Neuronal stem cell (in vitro differentiated cells): ENCODE results near the gene NR5A1.

Experiments used
- DNase-seq: peaks from one replicate; pipeline ENCODE4 v3.0.0-alpha.2; 2013; ENCODE audit warnings: low spot score
- H2AFZ ChIP-seq: one replicate; pipeline ENCODE4 v1.6.1; 2013; ENCODE audit warnings: mild to moderate bottlenecking, low read length, inconsistent platforms
- H2AK5ac ChIP-seq: 2 replicates; pipeline ENCODE4 v1.6.1; 2013; ENCODE audit warnings: low read depth, mild to moderate bottlenecking, inconsistent platforms, low read length, moderate library complexity, mixed read lengths
- H2BK120ac ChIP-seq: 2 replicates; pipeline ENCODE4 v1.6.1; 2013; ENCODE audit warnings: low read depth, mild to moderate bottlenecking, inconsistent platforms, low read length, moderate library complexity, mixed read lengths
- H2BK12ac ChIP-seq: one replicate; pipeline ENCODE4 v1.6.1; 2013; ENCODE audit warnings: low read length, inconsistent platforms
- H2BK15ac ChIP-seq: 2 replicates; pipeline ENCODE4 v1.6.1; 2013; ENCODE audit warnings: mild to moderate bottlenecking, low read length, inconsistent platforms, mixed read lengths
- H2BK5ac ChIP-seq: one replicate; pipeline ENCODE4 v1.6.1; 2013; ENCODE audit warnings: inconsistent platforms, mild to moderate bottlenecking, low read length, moderate library complexity
- H3K14ac ChIP-seq: one replicate; pipeline ENCODE4 v1.6.1; 2013; ENCODE audit warnings: low read length, inconsistent platforms
- H3K18ac ChIP-seq: 2 replicates; pipeline ENCODE4 v1.6.1; 2013; ENCODE audit warnings: low read length, inconsistent platforms
- H3K23ac ChIP-seq: 2 replicates; pipeline ENCODE4 v1.6.1; 2013; ENCODE audit warnings: low read depth, mild to moderate bottlenecking, mixed read lengths, low read length, inconsistent platforms; ENCODE audit not compliant: poor library complexity
- H3K27ac ChIP-seq: replicated peaks from 3 replicates; pipeline ENCODE4 v1.5.1; 2013; ENCODE audit warnings: low read length, inconsistent platforms
- H3K27me3 ChIP-seq, 3 experiments: 2 replicates each; pipeline ENCODE4 v1.6.1; 2013; ENCODE audit warnings: low read length in 3 of 3, mild to moderate bottlenecking in 2 of 3, inconsistent platforms in 1 of 3, low read depth in 1 of 3, mixed read lengths in 1 of 3, moderate library complexity in 1 of 3; ENCODE audit not compliant: control insufficient read depth in 3 of 3, insufficient read depth in 3 of 3
- H3K36me3 ChIP-seq, 2 donors: replicated peaks in 1 of 2; 2 replicates each; pipeline ENCODE4 v1.6.1; 2013; ENCODE audit warnings: low read length in 2 of 2; ENCODE audit not compliant: control insufficient read depth in 2 of 2, insufficient read depth in 2 of 2
- H3K4ac ChIP-seq: 2 replicates; pipeline ENCODE4 v1.6.1; 2013; ENCODE audit warnings: inconsistent platforms, mild to moderate bottlenecking, low read length, moderate library complexity
- H3K4me1 ChIP-seq, 2 donors: 1 replicate in 1 of 2; 2 replicates in 1 of 2; pipeline ENCODE4 v1.6.1; 2013; ENCODE audit warnings: low read length in 2 of 2, low read depth in 1 of 2; ENCODE audit not compliant: control insufficient read depth in 2 of 2, insufficient read depth in 1 of 2
- H3K4me2 ChIP-seq: one replicate; pipeline ENCODE4 v1.6.1; 2013; ENCODE audit warnings: mild to moderate bottlenecking, low read length, inconsistent platforms; ENCODE audit not compliant: insufficient read depth, poor library complexity, severe bottlenecking
- H3K4me3 ChIP-seq, 2 donors: 2 replicates each; pipeline ENCODE4 v1.5.1; 2013; ENCODE audit warnings: low read length in 2 of 2, mild to moderate bottlenecking in 2 of 2, inconsistent platforms in 1 of 2, moderate library complexity in 1 of 2
- H3K79me1 ChIP-seq: one replicate; pipeline ENCODE4 v1.6.1; 2013; ENCODE audit warnings: low read depth, mild to moderate bottlenecking, inconsistent platforms, low read length, moderate library complexity
- H3K9ac ChIP-seq: one replicate; pipeline ENCODE4 v1.6.1; 2013; ENCODE audit warnings: mild to moderate bottlenecking, low read depth, low read length, inconsistent platforms; ENCODE audit not compliant: poor library complexity
- H3K9me3 ChIP-seq, 2 donors: replicated peaks in 1 of 2; 2 replicates each; pipeline versions ENCODE3 to v1.6.1; 2013; ENCODE audit warnings: low read length in 2 of 2, mild to moderate bottlenecking in 2 of 2, inconsistent platforms in 1 of 2, low read depth in 1 of 2, mixed read lengths in 1 of 2, moderate library complexity in 1 of 2; ENCODE audit not compliant: control insufficient read depth in 2 of 2, insufficient read depth in 1 of 2
- H4K8ac ChIP-seq: one replicate; pipeline ENCODE4 v1.6.1; 2013; ENCODE audit warnings: low read depth, mild to moderate bottlenecking, inconsistent platforms, low read length, moderate library complexity
- H4K91ac ChIP-seq: one replicate; pipeline ENCODE4 v1.6.1; 2013; ENCODE audit warnings: low read length, low read depth, mild to moderate bottlenecking, inconsistent platforms; ENCODE audit not compliant: poor library complexity
- WGBS, 2 donors: extraction: QIAGEN DNeasy Blood & Tissue Kit; methylation state at CpG; one replicate each; pipeline ENCODE4 v1.1.7; 2013; ENCODE audit warnings: missing lambda C conversion rate in 2 of 2, mixed read lengths in 1 of 2; ENCODE audit not compliant: insufficient read length in 2 of 2, insufficient replicate concordance in 1 of 2; ENCODE audit errors: extremely low coverage in 2 of 2; 5-methylcytosine and 5-hydroxymethylcytosine counted together

The NR5A1 gene

DNA sequence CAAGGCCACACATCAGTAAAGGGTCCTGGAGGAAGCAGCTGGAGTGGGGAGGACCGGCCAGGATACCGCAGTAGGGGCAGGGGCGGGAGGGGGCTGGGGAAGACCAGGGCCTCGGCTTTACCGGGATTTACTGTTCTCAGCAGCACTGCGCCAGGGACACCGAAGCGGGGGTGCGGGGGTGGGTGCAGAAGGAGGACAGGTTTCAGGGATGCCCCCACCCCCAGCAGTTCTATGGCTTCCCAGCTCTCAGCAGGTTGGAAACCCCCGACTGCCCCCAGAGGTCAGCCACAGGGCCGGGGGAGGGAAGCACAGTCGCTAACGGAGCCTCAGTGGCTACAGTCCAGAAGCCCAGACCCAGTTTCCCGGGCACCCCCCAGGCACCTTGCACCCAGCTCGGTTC, 21.3 kb downstream of the NR5A1 start:
- Histone ChIP-seq H2AFZ (no peak overlapping the region), H3K4me3 (no peak overlapping the region), H3K4ac (no peak overlapping the region), H3K27ac (no peak overlapping the region), H3K18ac (peak overlapping the region; percentile 92), H4K91ac (no peak overlapping the region), H3K27me3 (peaks cover 0 to 89% (median 0%) of the 10 kb centered on the region in 3 experiments), H2BK120ac (no peak overlapping the region), H3K36me3 (no peaks in the 10 kb centered on the region), H4K8ac (no peak overlapping the region), H3K4me1 (peaks cover 8 to 36% of the 10 kb centered on the region in 2 donors), H3K4me2 (no peak overlapping the region), H2BK5ac (peak overlapping the region; percentile 0), H2AK5ac (peak overlapping the region; percentile 68), H2BK12ac (peak overlapping the region; percentile 24), H3K9ac (no peak overlapping the region), H3K23ac (no peak overlapping the region), H3K14ac (no peak overlapping the region), H2BK15ac (peak overlapping the region; percentile 52), H3K79me1 (no peaks in the 10 kb centered on the region), H3K9me3 (peaks cover 0 to 1% of the 10 kb centered on the region in 2 donors)
- DNase-seq = no peak
- WGBS, 2 donors = no CpG with 5 or more reads among the region's 15 CpGs

DNA sequence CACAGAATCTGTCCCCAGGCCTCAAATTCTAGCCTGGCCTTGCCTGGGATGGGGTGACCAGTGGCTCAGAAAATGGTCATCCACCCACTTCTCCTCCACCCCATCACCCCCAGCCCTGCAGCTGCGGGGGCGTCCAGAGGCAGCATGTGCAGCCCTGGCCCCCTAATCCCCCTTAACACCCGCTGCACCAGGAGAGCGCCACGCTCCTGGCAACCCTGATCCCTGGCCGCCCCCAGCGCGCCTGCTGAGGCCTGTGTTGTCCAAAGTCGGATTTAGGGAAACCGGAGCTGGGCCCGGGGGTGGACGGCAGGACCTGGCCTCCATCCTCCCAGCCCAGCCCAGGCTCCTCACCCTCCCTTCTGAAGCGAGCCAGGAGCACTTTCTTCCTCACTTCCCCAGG, 22.0 kb downstream of the NR5A1 start:
- Histone ChIP-seq H3K4ac (no peak overlapping the region), H3K36me3 (no peaks in the 10 kb centered on the region), H3K4me2 (no peak overlapping the region), H3K79me1 (no peaks in the 10 kb centered on the region), H3K9me3 (peaks cover 0 to 1% of the 10 kb centered on the region in 2 donors), H2BK120ac (no peak overlapping the region), H2AK5ac (peak overlapping the region; percentile 98), H3K4me3 (no peak overlapping the region), H3K18ac (peak overlapping the region; percentile 88), H4K91ac (no peak overlapping the region), H4K8ac (no peak overlapping the region), H2BK12ac (no peak overlapping the region), H3K27me3 (peaks cover 0 to 85% (median under 1%) of the 10 kb centered on the region in 3 experiments), H2BK5ac (peak overlapping the region; percentile 0), H2AFZ (no peak overlapping the region), H3K23ac (peak overlapping the region; percentile 5), H3K27ac (no peak overlapping the region), H3K9ac (no peak overlapping the region), H2BK15ac (peak overlapping the region; percentile 52), H3K4me1 (peaks cover 8 to 36% of the 10 kb centered on the region in 2 donors), H3K14ac (no peak overlapping the region)
- no peak for DNase-seq
- WGBS, 2 donors = no CpG with 5 or more reads among the region's 13 CpGs

GRCh38 chr9:124483481-124483880, 23.7 kb downstream of the NR5A1 start:
- Histone ChIP-seq H3K9me3 (peaks cover 0 to 1% of the 10 kb centered on the region in 2 donors), H2AFZ (no peak overlapping the region), H3K4ac (no peak overlapping the region), H3K23ac (peak overlapping the region; percentile 76), H2BK5ac (peak overlapping the region; percentile 27), H2BK12ac (peak overlapping the region; percentile 68), H4K8ac (no peak overlapping the region), H2BK15ac (peak overlapping the region; percentile 92), H3K36me3 (no peaks in the 10 kb centered on the region), H3K4me3 (no peak overlapping the region), H3K27ac (no peak overlapping the region), H3K9ac (no peak overlapping the region), H4K91ac (peak overlapping the region; percentile 3), H3K14ac (no peak overlapping the region), H2BK120ac (no peak overlapping the region), H3K27me3 (peaks cover 0 to 85% (median 12%) of the 10 kb centered on the region in 3 experiments), H3K4me1 (peaks cover 8 to 44% of the 10 kb centered on the region in 2 donors), H3K79me1 (no peaks in the 10 kb centered on the region), H3K4me2 (no peak overlapping the region), H3K18ac (peak overlapping the region; percentile 57), H2AK5ac (peak overlapping the region; percentile 96)
- WGBS, 2 donors = no CpG with 5 or more reads among the region's 9 CpGs
- no peak for DNase-seq

DNA sequence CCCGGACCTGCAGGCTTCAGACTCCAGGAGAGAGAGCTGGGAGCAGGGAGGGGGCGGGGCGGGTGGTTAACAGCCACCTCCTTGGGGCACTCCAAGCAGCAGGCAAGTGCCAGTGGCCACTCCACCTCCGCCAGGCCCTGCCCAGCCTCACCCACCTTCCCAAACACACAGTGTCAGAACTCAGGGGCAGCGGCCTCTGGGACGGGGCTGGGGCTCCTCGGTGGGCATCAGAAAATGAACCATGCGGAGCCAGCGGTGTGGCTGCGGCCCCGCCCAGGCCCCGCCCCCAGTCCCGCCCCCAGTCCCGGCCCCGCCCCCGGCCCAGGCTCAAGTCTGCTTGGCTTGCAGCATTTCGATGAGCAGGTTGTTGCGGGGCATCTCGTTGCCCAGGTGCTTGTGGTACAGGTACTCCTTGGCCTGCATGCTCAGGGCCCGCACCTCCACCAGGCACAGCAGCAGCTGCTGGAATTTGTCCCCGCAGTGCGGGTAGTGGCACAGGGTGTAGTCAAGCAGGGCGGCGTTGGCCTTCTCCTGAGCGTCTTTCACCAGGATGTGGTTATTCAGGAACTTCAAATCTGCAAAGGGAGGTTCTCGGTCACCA, 24.7 kb downstream of the NR5A1 start:
- H3K4me3 ChIP-seq = no peak overlapping the region
- H4K8ac ChIP-seq = no peak overlapping the region
- H2BK15ac ChIP-seq = peak overlapping the region; percentile 41
- H3K14ac ChIP-seq = peak overlapping the region; percentile 79
- no peak overlapping the region for H3K9ac ChIP-seq
- H3K27ac ChIP-seq = no peak overlapping the region
- H3K23ac ChIP-seq = peak overlapping the region; percentile 6
- peak overlapping the region; percentile 70 for H2BK5ac ChIP-seq
- DNase-seq = no peak
- WGBS, 2 donors = no CpG with 5 or more reads among the region's 26 CpGs
- peak overlapping the region; percentile 47 for H3K4me2 ChIP-seq
- no peak overlapping the region for H3K4ac ChIP-seq
- peak overlapping the region; percentile 93 for H3K18ac ChIP-seq
- no peak overlapping the region for H4K91ac ChIP-seq
- peak overlapping the region; percentile 63 for H2BK12ac ChIP-seq
- no peak overlapping the region for H2AFZ ChIP-seq
- H2BK120ac ChIP-seq = no peak overlapping the region
- H3K4me1 ChIP-seq = peaks cover 13 to 47% of the 10 kb centered on the region in 2 donors
- H2AK5ac ChIP-seq = peak overlapping the region; percentile 31
- H3K27me3 ChIP-seq = peaks cover 0 to 82% (median 12%) of the 10 kb centered on the region in 3 experiments
- no peaks in the 10 kb centered on the region for H3K36me3 ChIP-seq
- no peaks in the 10 kb centered on the region for H3K79me1 ChIP-seq
- peaks cover 0 to 1% of the 10 kb centered on the region in 2 donors for H3K9me3 ChIP-seq
